Neural cell (in vitro differentiated cells): ENCODE measurements around the gene ROBO3. TPM values are rescaled to one million over a fixed set of nuclear protein-coding genes. Genes with fewer than 3 reads are reported as not detected.

Experiments
- H2AFZ ChIP-seq: fragments of 200-600, 300-800 bp; sonication (generic), shearing (Covaris generic); 2 replicates; pipeline ENCODE4 v1.6.0; 2014; ENCODE audit warnings: low read depth, mild to moderate bottlenecking, antibody characterized with exemption, low read length, moderate library complexity
- H3F3A ChIP-seq: fragments of 200-600 bp; shearing (Covaris generic); 2 replicates; pipeline ENCODE4 v1.6.1; 2016; ENCODE audit warnings: mild to moderate bottlenecking, moderate library complexity, mixed read lengths, antibody characterized with exemption, low read length; ENCODE audit not compliant: insufficient read depth, poor library complexity, severe bottlenecking
- H3K27ac ChIP-seq: fragments of 200-600, 300-800 bp; sonication (generic), shearing (Covaris generic); 2 replicates; pipeline ENCODE4 v1.5.1; 2014; ENCODE audit warnings: mild to moderate bottlenecking, low read length, moderate library complexity
- H3K27me3 ChIP-seq: fragments of 300-800, 200-600 bp; sonication (generic), shearing (Covaris generic); 2 replicates; pipeline ENCODE4 v1.6.0; 2014; ENCODE audit warnings: mild to moderate bottlenecking, low read depth, low read length, moderate library complexity; ENCODE audit not compliant: insufficient read depth
- H3K36me3 ChIP-seq: fragments of 300-800, 200-600 bp; sonication (generic), shearing (Covaris generic); 2 replicates; pipeline ENCODE4 v1.5.1; 2014; ENCODE audit warnings: mild to moderate bottlenecking, antibody characterized with exemption, low read length, moderate library complexity; ENCODE audit not compliant: insufficient read depth
- H3K4me2 ChIP-seq: fragments of 300-800, 200-600 bp; sonication (generic), shearing (Covaris generic); 2 replicates; pipeline ENCODE4 v1.6.0; 2014; ENCODE audit warnings: mild to moderate bottlenecking, low read length
- H3K4me3 ChIP-seq: fragments of 300-800, 200-600 bp; sonication (generic), shearing (Covaris generic); 2 replicates; pipeline ENCODE4 v1.5.1; 2014; ENCODE audit warnings: mild to moderate bottlenecking, low read length, moderate library complexity
- H3K79me2 ChIP-seq: fragments of 200-600 bp; shearing (Covaris generic); replicated peaks from 2 replicates; pipeline ENCODE4 v1.6.0; 2014; ENCODE audit warnings: mild to moderate bottlenecking, low read length, moderate library complexity; ENCODE audit not compliant: insufficient read depth
- H3K9ac ChIP-seq: fragments of 300-800, 200-600 bp; sonication (generic), shearing (Covaris generic); 2 replicates; pipeline ENCODE4 v1.6.1; 2016; ENCODE audit warnings: mild to moderate bottlenecking, low read length, mixed read lengths
- H3K9me2 ChIP-seq: fragments of 200-600 bp; shearing (Covaris generic); 2 replicates; pipeline ENCODE4 v1.6.1; 2016; ENCODE audit warnings: mild to moderate bottlenecking, low read length, mixed read lengths; ENCODE audit not compliant: insufficient read depth
- H3K9me3 ChIP-seq: fragments of 200-600, 300-800 bp; sonication (generic), shearing (Covaris generic); 2 replicates; pipeline ENCODE4 v1.6.1; 2016; ENCODE audit warnings: mild to moderate bottlenecking, mixed run types, low read length, moderate library complexity, mixed read lengths
- H4K20me1 ChIP-seq: fragments of 200-600 bp; shearing (Covaris generic); 2 replicates; pipeline ENCODE4 v1.6.1; 2016; ENCODE audit warnings: mild to moderate bottlenecking, mixed run types; ENCODE audit not compliant: insufficient read depth
- CTCF ChIP-seq: fragments of 450-650 bp; IDR thresholded peaks from 2 replicates; pipeline ENCODE4 v1.5.1; 2014; ENCODE audit warnings: antibody characterized with exemption, mild to moderate bottlenecking, moderate library complexity; ENCODE audit not compliant: poor library complexity, severe bottlenecking
- EP300 ChIP-seq: fragments of 450-650 bp; conservative IDR thresholded peaks from 2 replicates; pipeline ENCODE4 v1.6.1; 2014; ENCODE audit warnings: antibody characterized with exemption, mild to moderate bottlenecking, moderate library complexity; ENCODE audit not compliant: poor library complexity, severe bottlenecking
- EZH2 ChIP-seq: fragments of 200-600, 300-800 bp; shearing (Covaris generic), sonication (generic); IDR thresholded peaks from 2 replicates; pipeline ENCODE4 v1.6.1; 2014; ENCODE audit warnings: antibody characterized with exemption, low read length, borderline replicate concordance, mild to moderate bottlenecking; ENCODE audit not compliant: insufficient read depth, poor library complexity, severe bottlenecking
- MXI1 ChIP-seq: fragments of 450-650 bp; conservative IDR thresholded peaks from 2 replicates; pipeline ENCODE4 v1.6.1; 2014; ENCODE audit warnings: antibody characterized with exemption, mild to moderate bottlenecking; ENCODE audit not compliant: poor library complexity, severe bottlenecking
- POLR2AphosphoS5 ChIP-seq: IDR thresholded peaks from 2 replicates; pipeline ENCODE4 v1.6.1; 2012
- REST ChIP-seq: IDR thresholded peaks from 2 replicates; pipeline ENCODE4 v1.6.1; 2012; ENCODE audit warnings: borderline replicate concordance
- SMC3 ChIP-seq: fragments of 450-650 bp; conservative IDR thresholded peaks from 2 replicates; pipeline ENCODE4 v1.6.1; 2014; ENCODE audit warnings: antibody characterized with exemption, mild to moderate bottlenecking, moderate library complexity; ENCODE audit not compliant: poor library complexity
- TAF1 ChIP-seq: IDR thresholded peaks from 2 replicates; pipeline ENCODE4 v1.6.1; 2012; ENCODE audit warnings: low read depth
- polyA plus RNA-seq: library from polyadenylated mRNA; depleted of rRNA; stranded (reverse); fragments of >200 nt; gene quantifications from 2 replicates; pipeline ENCODE4 v1.2.3, GENCODE V29; 2014

The ROBO3 gene
- polyA plus RNA-seq, 1 donor from 2014 or later = 12.8 TPM

- Histone ChIP-seq H3K36me3 (no peaks in the 10 kb centered on the region), H3K9ac (no peak overlapping the region), H3K79me2 (no peaks in the 10 kb centered on the region), H3K9me2 (no peaks in the 10 kb centered on the region), H3K27ac (no peak overlapping the region), H3K4me2 (no peak overlapping the region), H4K20me1 (no peaks in the 10 kb centered on the region), H3K4me3 (no peak overlapping the region), H3F3A (no peaks in the 10 kb centered on the region), H3K27me3 (peaks cover 52% of the 10 kb centered on the region), H3K9me3 (no peaks in the 10 kb centered on the region), H2AFZ (no peak overlapping the region)
- TF ChIP-seq CTCF = no peak
Measured at GRCh38 chr11:124861670-124862069, 3.6 kb upstream of the ROBO3 start.

GRCh38 chr11:124863137-124863825 is 2.0 kb upstream of the ROBO3 start:
- TF ChIP-seq SMC3 (no peak), REST (no peak), POLR2AphosphoS5 (no peak)
- peaks cover 68% of the 10 kb centered on the region for H3K27me3 ChIP-seq
- no peaks in the 10 kb centered on the region for H3K36me3 ChIP-seq
- no peaks in the 10 kb centered on the region for H3K9me2 ChIP-seq
- H3K4me3 ChIP-seq = peak overlapping the region; percentile 50
- H2AFZ ChIP-seq = no peak overlapping the region
- no peak overlapping the region for H3K4me2 ChIP-seq
- H3K27ac ChIP-seq = no peak overlapping the region
- H3K79me2 ChIP-seq = no peaks in the 10 kb centered on the region
- H3F3A ChIP-seq = no peaks in the 10 kb centered on the region
- H3K9me3 ChIP-seq = no peaks in the 10 kb centered on the region
- no peaks in the 10 kb centered on the region for H4K20me1 ChIP-seq
- H3K9ac ChIP-seq = peak overlapping the region; percentile 2

GRCh38 chr11:124863826-124864165 is 1.4 kb upstream of the ROBO3 start:
- no peaks in the 10 kb centered on the region for H3K79me2 ChIP-seq
- TF ChIP-seq SMC3 (no peak), MXI1 (no peak), POLR2AphosphoS5 (no peak), EP300 (no peak), TAF1 (no peak), EZH2 (no peak), REST (no peak)
- H3K9me3 ChIP-seq = no peaks in the 10 kb centered on the region
- H3K27ac ChIP-seq = no peak overlapping the region
- no peak overlapping the region for H3K4me3 ChIP-seq
- no peaks in the 10 kb centered on the region for H4K20me1 ChIP-seq
- H3F3A ChIP-seq = no peaks in the 10 kb centered on the region
- no peaks in the 10 kb centered on the region for H3K9me2 ChIP-seq
- no peaks in the 10 kb centered on the region for H3K36me3 ChIP-seq
- H3K9ac ChIP-seq = no peak overlapping the region
- H3K27me3 ChIP-seq = peaks cover 73% of the 10 kb centered on the region
- no peak overlapping the region for H2AFZ ChIP-seq
- no peak overlapping the region for H3K4me2 ChIP-seq
